Measurements from ENCODE around the gene RNF11.

GRCh38 chr1:51294566-51295184 is 58.6 kb downstream of the RNF11 start:
- no peak for TF ChIP-seq EZH2 (IDR thresholded peaks at IDR 0.05)
- no peak for TF ChIP-seq POLR2AphosphoS5 (IDR thresholded peaks at IDR 0.05; ENCODE audit: borderline replicate concordance, low read depth, low read length)
- TF ChIP-seq FOXP2 (optimal IDR thresholded peaks at IDR 0.05; ENCODE audit: control extremely low read depth, extremely low read length, insufficient read depth): no peak

All from SK-N-MC (cell line).